ENCODE data around the gene PHF19.

DNA sequence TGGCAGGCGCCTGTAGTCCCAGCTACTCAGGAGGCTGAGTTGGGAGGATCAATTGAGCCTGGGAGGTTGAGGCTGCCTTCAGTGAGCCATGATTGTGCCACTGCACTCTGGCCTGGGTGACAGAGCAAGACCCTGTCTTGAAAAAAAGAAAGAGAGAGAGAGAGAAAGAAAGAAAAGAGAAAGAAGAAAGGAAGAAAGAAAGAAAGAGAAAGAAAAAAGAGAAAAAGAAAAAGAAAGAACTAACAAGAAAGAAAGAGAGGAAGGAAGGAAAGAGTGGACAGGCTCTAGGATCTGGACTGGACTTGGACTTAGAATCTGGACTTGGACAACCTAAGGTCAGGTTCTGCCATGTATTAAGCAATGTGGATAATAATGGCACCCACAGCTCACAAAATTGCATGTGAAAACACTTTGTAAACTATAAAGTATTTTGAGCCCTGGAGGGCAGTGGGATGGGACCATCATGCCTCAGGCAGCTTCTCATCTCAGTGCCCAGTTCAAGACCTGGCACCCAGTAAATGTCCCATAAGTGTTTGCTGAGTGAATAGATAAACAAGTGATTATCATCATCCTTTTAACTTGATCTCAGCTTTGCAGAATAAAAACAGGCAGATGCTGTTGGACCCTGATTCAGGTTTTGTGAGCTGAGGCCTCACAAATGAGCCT is 12.8 kb upstream of the PHF19 start:
- TF ChIP-seq EZH2 (IDR thresholded peaks at IDR 0.05; ENCODE audit: insufficient read depth, poor library complexity, severe bottlenecking): no peak
- no peak for TF ChIP-seq EZH2phosphoT487 (IDR thresholded peaks at IDR 0.05; ENCODE audit: insufficient read depth, low read depth)

Data from GM23248 (cell line).